Activated CD8-positive, alpha-beta memory T cell treated with anti-CD3 and anti-CD28 coated beads, Interleukin-2, amount 50 U/mL, for 1 hour (primary cell): ENCODE measurements around the gene EFNA4.
"Not testable (repeated sequence)": the region's sequence is repeated elsewhere in the genome, so short reads cannot be mapped to it uniquely, and the experiment has no call there.

ENCODE experiments used
- DNase-seq: peaks from one replicate; pipeline ENCODE4 v3.0.0-alpha.2; 2020; ENCODE audit errors: extremely low read depth

Gene EFNA4

DNA sequence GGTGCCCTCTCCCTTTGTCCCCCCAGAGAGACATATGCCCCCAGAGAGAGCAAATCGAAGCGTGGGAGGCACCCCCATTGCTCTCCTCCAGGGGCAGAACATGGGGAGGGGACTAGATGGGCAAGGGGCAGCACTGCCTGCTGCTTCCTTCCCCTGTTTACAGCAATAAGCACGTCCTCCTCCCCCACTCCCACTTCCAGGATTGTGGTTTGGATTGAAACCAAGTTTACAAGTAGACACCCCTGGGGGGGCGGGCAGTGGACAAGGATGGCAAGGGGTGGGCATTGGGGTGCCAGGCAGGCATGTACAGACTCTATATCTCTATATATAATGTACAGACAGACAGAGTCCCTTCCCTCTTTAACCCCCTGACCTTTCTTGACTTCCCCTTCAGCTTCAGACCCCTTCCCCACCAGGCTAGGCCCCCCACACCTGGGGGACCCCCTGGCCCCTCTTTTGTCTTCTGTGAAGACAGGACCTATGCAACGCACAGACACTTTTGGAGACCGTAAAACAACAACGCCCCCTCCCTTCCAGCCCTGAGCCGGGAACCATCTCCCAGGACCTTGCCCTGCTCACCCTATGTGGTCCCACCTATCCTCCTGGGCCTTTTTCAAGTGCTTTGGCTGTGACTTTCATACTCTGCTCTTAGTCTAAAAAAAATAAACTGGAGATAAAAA lies 23.5 kb downstream of the EFNA4 start:
- DNase-seq, result no peak

DNA sequence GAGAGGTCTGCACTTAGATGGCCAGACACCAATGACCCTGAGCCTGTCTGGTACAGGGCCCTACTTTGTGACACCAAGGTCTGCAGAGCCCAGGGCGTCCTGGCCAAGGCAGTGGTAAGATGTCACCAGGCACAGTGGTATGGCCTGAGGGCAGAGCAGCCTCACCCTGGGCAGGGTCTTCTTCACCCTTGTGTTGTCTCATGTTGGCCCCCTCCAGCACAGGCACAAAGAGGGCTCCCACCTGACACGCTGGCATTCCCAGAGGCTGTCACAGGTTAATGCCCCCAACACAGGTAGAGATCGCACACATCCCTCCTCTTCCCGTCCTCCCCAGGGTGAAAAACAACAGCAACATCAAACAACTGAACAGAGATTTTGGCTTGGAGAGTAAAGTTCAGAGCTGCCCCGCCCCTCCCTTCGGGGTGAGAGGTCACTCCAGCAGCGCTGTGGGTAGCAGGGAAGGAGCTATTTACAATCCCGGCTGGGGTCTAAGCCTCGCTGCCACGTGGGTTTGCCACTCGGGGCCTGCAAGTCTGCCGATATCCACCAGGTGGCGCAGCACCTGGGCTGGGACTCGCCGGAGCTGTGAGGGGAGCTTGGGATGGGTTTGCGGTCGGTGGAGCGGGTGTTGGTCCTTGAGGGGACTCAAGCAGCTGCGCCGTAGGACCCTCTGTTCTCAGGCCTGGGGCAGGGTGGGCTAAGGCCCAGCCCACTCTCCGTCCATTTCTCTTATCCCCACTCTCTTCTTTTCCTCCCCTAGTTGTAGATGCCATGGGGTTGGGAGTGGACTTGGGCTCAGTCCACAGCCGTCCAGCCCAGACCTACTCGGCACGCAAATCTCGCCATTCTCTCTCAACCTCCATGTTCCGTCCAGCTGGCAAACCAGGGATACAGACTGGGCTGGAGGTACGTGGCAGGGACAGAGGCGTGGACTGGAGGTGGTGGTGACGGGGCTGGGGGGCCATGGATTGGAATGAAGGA lies 27.8 kb downstream of the EFNA4 start:
- no peak for DNase-seq

DNA sequence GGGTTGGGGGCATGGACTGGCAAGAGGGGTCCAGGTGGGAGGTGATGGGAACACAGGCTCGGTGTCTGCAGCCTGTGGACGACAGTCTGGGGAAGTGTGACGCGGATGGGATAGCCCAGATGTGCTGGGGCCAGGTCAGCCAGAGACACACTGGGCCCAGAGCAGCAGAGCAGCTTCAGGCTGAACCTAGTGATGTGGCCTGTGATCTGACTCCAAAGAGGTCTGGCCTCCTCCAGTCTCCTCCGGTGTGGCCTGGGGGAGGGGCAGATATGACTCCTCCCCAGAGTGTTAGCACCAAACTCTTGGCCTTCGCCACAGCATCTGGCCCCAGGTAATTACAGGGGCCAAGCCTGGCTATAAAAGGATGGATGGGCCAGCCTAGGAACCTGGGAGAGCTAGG lies 28.6 kb downstream of the EFNA4 start:
- DNase-seq, result no peak

DNA sequence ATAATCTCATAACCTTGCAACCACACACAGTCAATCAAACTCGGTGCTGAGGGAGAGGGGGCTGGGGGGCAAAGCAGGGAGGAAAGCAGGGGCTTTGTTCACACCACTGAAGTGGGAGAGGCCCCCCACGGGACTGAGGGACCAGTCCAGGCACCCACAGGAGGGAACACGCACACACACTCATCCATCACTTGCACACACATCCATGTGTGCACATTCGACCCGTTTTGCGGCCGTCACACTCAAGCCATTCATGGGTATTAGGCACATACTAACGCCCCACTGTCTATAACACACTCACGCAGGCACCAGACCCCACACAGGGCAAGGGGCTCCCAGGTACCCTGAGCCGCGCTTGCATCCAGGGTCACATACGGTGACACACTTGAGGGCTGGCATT lies 29.1 kb downstream of the EFNA4 start:
- no peak for DNase-seq

DNA sequence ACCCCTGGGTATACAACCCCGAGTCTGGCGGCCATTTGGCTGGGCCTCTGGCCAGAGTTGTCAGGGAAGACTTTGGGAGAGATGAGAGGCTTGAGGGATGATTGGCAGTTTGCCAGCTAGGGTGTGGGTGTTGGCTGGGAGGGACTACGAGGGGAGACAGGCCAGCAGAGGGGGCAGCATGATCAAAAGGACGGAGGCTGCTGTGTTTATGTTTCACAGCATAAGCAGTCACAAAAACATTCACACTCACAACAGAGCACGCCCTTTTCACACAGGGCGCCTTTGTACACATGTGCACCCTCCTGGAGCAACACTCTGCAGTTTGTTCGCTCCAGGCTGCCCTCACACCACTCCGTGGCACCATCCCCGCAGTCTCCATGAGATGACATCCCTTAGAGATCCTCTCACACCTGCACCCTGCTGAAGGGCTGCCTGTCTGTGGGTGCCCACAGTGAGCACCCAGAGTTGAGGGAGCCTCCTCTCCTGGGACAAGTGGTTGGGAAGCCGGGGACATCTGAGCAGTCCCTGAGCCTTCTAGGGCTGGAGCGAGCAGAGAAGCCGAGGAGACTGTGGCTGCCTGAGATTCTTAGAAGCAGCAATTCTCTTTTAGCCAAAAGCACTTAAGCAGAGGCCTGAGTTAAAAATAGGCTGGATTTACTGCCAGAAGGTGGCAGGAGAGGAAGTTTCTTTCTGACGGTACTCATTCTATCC lies 30.5 kb downstream of the EFNA4 start:
- no peak for DNase-seq

DNA sequence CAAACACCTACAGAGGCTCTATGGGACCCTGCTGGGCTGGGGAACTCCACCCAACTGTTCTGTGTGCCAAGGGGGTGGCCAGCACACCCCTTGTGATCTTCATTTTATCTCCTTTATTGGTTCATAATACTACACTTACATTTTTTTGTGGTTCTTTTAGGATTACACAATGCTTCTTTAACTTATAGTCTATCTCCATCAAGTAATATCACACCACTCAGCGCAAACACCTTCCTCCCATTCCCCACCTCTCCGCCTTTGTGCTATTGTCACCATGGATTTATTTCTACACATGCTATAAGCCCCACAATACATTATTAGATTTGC lies 31.0 kb downstream of the EFNA4 start:
- DNase-seq, result no peak

DNA sequence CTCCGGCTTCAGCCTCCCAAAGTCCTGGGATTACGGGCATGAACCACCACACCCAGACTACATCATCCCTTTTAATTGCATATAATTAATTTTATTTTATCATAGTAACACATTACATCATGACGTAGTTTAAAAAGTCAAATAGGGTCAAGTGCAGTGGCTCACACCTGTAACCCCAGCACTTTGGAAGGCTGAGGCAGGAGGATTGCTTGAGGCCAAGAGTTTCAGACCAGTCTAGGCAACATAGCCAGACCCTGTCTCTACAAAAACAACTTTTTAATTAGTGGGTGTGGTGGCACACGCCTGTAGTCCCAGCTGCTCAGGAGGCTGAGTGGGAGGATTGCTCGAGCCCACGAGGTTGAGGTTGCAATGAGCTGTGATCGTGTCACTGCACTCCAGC lies 35.8 kb downstream of the EFNA4 start:
- DNase-seq, result no peak

DNA sequence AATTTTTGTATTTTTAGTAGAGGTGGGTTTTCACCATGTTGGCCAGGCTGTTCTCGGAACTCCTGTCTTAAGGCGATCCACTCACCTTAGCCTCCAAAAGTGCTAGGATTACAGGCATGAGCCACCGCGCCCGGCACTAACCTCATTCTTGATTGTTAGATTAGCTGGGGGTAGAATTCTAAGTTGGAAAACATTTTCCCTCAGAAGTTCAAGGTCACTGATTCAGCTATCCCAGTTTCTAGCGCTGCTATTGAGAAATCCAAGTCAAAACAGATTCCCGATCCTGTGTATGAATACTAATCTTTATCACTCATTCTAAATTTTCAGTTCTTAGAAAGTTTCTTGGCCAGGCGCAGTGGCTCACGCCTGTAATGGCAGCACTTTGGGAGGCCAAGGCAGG lies 39.8 kb downstream of the EFNA4 start:
- DNase-seq, result no peak

DNA sequence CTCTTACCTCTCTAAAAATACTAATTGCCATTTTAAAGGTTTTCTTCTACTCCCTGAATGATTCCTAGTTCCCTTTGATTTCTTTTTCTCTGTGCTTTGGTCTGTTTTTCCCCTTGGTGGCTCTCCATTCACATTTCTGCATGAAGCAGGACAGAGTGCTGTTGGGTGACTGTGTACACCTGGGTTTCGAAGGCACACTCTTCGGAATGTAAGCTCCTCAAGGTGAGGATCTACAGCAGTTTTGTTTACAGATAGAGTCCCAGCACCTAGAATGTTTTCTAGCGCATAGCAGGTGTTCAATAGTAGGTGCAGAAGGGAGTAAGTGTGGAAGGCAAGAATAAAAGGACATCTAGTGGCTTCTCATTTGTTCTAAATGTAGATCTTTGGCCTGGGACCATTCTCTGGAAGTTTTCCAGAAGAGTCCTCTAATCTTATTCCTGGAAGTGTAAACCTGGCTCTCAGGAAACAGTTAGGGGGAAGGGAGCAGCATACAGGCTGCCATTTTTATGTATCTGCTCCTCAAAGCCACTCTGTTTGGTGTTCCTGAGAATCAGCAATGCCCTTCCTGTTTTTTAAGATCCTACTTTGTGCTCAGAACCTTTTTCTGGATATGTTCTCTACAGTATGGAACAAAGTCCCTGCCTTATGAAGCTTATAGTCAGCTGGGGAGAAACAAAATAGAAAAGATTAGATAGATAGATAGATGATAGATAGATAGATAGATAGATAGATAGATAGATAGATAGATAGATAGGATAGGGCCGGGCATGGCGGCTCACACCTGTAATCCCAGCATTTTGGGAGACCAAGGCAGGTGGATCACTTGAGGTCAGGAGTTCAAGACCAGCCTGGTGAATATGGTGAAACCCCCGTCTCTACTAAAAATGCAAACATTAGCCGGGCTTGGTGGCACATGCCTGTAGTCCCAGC lies 41.3 kb downstream of the EFNA4 start:
- no peak for DNase-seq

DNA sequence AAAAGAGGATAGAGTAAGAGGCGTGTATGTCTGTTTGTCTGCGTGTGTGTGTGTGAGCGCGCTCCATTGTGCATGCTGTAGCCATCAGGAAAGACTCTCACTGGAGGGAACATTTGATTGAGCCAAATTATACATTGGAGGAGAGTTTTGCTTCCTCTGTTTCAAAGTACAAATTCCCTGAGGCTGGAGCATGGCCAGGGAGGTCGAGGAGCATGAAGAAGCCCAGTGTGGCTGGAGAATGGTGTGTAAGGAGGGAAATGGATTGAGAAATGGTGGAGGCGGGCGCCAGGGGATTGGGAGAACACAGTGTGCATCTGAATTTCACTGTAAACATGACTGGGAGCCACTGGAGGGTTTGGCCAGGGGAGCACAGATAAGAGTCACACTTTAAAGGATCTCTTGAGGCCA lies 42.1 kb downstream of the EFNA4 start:
- no peak for DNase-seq

DNA sequence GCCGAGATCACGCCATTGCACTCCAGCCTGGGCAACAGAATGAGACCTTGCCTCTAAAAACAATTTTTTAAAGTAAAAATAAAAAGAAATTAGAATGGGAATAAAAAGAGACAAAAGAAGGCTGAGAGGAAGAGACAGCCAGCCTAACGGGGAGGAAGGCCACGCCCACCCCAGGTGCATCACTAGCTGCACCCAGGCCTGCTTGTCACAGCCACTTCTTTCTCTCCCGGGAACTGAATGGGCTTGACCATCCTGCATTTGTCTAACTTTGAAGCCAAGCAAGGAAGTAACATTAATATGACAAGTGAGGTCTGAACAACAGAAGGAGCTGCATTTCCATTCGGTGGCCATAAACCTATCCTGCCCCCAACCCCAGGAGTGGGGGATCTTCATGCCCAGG lies 43.3 kb downstream of the EFNA4 start:
- no peak for DNase-seq

DNA sequence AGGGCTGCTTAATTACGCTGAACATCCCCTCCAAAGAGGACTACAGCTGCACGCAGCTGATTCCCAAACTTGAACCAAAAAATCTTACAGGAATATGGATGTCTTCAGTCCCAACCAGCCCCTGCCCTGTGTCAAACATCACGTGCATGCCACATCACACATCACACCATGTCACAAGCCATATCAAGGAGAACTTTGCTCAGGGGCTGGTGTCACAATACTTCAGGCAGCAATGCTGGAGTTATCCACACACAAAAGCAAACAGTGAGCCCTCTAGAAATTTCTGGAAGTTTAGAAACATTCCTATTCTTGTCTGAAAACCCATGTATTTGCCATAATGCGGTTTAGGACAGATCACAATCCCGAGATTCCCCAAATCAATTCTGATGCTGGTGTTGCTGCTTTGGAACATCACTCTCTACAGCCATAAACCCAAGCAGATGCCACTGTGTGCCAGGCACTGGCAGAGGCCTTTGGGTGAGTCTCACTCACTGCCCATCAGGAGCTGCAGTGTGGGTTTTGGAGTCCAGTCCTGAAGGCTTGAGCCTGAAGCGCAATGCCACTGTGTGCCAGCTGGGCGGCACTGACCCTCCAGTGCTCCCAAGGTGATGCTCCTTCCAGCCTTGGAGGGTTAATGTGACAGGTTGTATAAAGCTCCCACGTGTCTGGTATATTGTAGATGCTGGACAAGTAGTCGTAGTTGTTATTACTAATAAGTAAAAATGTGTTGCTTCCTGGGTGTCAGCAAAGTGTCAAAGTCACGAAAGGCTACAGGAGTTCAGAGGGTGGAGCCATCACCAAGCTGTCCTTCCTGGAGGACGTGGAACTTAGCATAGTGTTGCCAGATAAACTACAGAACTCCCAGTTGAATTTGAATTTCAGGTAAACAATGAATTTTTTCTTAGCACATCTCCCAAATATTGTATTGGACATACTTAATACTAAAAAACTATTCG lies 44.0 kb downstream of the EFNA4 start:
- DNase-seq, result no peak

DNA sequence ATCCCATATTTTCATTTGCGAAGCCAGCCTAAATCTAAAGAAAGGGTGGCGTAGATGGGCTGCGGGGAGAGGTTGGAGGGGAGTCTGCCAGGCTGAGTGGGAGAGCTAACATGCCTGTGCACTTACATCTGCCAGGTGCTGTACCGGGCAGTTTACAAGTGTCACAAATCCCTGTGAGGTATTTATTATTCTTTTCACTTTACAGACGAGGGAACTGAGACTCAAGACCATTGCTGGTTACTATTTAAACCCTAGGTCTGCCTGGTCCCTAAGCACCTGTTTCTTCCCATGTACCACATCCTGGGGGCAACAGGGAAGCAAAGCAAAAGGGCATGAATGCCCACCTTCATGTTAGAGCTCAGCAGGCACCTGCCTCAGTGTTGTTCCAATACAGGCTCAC lies 44.8 kb downstream of the EFNA4 start:
- no peak for DNase-seq

DNA sequence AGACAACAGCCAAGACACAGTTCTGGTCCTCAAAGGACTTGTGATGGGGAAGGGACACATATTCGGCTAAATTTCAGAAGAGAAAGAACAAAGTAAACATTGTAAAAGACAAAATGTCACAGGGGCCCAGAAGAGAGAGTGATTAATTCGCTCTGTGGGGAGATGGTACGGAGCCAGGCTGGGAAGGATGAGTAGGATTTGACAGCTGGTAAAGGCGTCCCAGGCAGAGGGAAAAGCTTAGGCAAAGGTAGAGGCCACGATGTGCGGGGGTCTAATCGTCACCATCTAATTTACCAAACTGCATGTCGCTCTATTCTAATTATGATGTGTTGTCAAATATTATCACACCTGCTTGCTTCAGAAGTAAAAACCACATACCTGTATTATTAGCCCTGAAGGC lies 46.8 kb downstream of the EFNA4 start:
- DNase-seq, result no peak

DNA sequence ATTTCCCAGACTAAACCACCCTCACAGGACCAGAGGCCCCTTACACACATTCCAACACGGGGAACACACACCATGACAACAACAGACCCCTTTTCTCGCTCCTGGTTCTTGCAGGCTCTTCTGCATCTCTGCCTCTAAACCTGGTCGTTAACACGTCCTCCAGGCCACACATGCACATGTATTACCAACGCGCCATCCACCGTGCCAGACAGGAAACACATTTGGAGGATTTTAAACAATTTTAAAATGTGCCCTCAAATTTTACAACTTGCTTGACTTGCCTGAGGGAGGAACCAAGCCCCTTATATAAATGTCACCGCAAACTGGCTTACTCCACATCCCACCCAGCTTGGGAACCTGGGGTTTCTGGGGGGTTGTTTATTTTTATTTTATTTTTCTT lies 47.3 kb downstream of the EFNA4 start:
- no peak for DNase-seq

DNA sequence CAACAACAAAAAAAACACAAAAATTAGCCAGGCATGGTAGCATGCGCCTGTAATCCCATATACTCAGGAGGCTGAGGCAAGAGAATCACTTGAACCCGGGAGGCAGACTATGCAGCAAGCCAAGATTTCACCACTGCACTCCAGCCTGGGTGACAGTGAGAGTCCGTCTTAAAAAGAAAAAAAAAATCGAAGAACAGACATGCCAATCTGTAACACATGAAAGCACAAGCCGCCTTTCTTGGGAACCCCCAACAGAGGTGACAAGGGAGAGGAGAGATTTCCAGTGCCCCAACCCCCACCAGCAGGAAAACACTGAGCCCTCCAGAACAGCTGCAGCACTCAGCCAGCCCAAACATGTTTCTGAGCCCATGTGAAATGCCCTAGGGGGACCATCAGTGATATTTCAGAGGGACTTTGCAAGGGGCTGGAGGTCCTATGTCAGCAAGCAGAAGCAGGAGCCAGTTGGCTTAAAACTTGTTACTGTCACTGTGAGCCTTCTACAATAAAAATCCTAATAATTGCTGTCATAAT lies 50.0 kb downstream of the EFNA4 start:
- DNase-seq, result no peak

DNA sequence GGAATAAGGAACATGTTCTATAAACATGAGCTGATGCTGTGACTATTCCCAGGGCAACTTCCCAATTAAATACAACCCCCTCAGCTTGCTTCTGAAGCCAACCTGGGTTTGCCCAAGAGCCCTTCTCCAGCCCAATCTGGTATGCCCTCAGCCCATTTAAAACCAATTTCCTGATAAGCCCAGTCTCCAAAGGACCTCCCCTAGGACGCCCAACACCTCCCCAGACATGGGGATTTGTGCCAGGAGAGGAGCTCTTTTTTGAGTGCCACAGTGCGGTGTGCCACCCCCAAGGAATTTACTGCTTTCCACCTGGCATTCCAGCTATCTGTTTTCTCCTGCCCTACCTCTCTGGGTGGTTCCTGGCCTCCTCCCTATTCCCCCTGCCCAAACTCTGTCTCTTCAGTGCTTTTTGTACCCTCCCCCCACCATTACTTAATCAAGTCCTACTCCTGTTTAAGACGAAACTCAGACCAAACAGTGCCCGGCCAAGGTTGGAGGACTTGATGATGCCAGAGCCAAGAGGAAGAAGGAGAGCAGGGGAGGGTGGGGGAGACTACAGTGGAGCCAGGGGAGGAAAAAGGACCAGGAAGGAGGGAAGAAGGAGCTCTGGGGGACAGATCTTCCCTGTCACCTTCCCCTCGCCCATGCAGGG lies 52.7 kb downstream of the EFNA4 start:
- DNase-seq, result no peak

DNA sequence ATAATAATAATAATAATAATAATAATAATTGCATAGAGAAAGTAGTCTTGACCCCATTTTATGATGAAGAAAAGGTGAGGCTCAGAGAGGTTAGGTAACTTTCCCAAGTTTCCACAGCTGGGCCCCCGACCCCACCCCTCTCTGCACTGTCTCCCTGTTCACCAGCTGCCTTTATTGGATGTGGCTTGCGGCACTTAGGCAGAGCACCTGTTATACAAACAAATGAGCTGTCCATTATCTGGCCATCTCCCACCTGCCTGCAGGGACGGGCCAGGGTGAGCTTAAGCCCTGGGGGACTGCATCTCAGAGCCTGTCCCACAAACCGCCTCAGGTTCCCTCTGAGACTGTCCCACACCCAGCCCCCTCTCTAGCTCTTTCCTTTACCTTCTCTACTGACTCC lies 54.1 kb downstream of the EFNA4 start:
- DNase-seq, result no peak

DNA sequence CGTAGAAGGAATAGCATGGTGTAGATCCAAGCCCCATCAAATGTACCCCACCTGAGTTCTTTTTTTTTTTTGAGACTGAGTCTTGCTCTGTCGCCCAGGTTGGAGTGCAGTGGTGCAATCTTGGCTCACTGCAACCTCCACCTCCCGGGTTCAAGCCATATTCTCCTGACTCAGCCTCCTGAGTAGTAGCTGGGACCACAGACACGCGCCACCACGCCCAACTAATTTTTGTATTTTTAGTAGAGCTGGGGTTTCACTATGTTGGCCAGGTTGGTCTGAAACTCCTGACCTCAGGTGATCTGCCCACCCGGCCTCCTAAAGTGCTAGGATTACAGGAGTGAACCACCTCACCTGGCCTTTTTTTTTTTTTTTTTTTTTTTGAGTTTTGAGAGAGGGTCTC lies 54.5 kb downstream of the EFNA4 start:
- DNase-seq, result not testable (repeated sequence)
